ENCODE results near the gene TMEM132D.

- TF ChIP-seq RAD21 (IDR thresholded peaks at IDR 0.05) (no peak), ATF3 (IDR thresholded peaks at IDR 0.05) (no peak), EGR1 (IDR thresholded peaks at IDR 0.05; ENCODE audit: low read depth in 2 of 2) (no peak), HNF4G (IDR thresholded peaks at IDR 0.05) (no peak), CTCF (IDR thresholded peaks at IDR 0.05; ENCODE audit: low read depth, low read length, missing input control) (no peak), MAX (IDR thresholded peaks at IDR 0.05) (no peak)
Measured at GRCh38 chr12:129127211-129127610, 776.6 kb downstream of the TMEM132D start.

Data from liver (tissue), 3 donors.